Stimulated activated CD8-positive, alpha-beta memory T cell treated with anti-CD3 and anti-CD28 coated beads, Interleukin-2, amount 100 ng/mL, for 1 hour (primary cell): ENCODE measurements around the gene NAALADL2.
"Not testable (repeated sequence)": the region's sequence is repeated elsewhere in the genome, so short reads cannot be mapped to it uniquely, and the experiment has no call there.

Source experiments
- DNase-seq, 2 donors: peaks; one replicate each; pipeline ENCODE4 v3.0.0-alpha.2; 2020; ENCODE audit warnings: low read depth in 2 of 2

The NAALADL2 gene

GRCh38 chr3:175421902-175422301, 562.8 kb downstream of the NAALADL2 start:
- no peak for DNase-seq

- no peak for DNase-seq
Observed at GRCh38 chr3:175422744-175423143, 563.6 kb downstream of the NAALADL2 start.

- not testable (repeated sequence) for DNase-seq
Observed at GRCh38 chr3:175423848-175424247, 564.7 kb downstream of the NAALADL2 start.

DNA sequence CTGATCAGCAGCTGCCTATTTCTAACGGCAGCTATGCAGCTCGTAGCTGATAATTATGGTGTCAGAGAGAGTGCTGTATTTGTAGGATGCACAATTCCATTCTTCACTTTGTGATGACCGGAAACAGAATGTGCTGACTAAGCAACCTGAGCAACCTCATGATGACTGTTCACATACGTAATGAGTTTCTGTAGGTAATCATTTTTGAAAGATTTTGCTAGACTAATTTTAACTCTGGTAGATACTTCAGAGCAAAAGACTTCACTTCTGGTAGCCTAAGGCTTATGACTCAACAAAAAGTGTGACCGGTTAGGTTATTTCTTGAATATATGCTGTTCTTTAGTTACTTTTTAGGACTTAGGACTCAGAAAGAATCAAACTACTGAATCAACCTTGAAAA, 567.7 kb downstream of the NAALADL2 start:
- no peak for DNase-seq

DNA sequence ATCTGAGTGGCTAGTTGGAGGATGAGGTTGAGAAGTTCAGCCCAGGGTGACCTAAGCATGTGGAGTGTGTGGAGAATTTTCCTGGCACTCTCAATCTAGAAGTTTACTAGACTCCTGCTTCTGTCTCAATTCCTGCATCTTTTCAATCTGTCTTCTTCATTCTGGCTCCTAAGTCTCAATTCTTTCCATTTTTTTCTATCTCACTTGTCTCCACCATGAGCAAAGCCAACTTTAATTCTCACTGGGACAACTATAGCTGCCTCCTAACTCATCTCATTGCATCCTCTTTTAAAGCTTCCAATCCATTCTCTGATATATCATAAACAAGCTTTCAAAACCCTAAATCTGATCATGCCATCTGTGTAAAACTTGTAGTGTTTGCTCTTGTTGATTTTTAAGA, 569.3 kb downstream of the NAALADL2 start:
- DNase-seq = no peak

GRCh38 chr3:175430983-175431773, 572.0 kb downstream of the NAALADL2 start:
- DNase-seq = no peak

DNA sequence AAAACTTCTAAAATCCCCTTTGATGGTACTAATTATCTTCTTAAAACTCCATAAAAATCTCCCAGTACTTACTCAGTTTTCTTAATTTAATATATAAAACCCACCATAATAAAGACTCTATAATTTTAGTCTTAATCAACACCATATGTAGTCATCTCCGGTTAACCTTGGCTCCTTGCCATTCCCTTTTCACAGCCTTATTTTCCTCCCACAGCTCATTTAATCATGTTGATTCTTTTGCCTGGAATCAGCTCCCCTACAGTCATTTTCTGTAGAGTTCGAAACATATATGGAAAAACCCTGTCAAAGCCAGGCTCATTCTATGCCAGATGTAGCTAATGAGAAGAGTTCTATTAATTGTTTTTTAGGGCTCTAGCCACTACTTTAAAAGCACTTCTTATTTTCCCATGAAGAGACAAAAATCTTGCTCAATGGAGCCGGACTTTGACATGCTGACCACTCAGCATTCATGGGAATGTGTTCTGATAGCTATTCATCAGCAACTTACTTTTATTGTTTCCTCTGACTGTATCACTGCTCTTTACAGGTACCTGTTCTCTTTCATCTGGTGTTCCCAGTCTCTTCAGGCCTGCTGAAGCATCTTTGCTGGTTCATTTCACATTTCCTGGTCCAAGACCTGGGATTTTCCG, 573.4 kb downstream of the NAALADL2 start:
- DNase-seq = no peak

GRCh38 chr3:175433026-175433674, 574.0 kb downstream of the NAALADL2 start:
- DNase-seq = no peak

- no peak for DNase-seq
Observed at GRCh38 chr3:175434561-175434960, 575.4 kb downstream of the NAALADL2 start.

DNA sequence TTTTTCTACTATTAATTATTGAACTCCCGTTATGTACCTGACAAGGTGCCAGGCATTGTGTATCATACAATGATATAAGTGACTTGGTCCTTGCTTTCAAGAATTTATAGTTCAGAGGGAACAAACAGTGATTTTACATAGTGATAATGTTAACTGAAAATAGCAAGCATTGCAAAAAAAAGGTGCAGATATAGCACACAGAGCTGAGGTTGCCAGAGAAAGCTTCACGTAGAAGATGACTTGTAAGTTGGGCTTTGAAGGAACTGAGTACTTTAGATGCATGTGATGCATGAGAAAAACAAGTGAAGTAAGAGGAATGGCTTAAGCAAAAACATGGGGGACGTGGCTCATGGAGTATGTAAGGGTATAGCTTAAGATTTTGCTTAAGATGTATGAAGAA, 584.5 kb downstream of the NAALADL2 start:
- no peak for DNase-seq

- DNase-seq = no peak
Observed at GRCh38 chr3:175445741-175446140, 586.6 kb downstream of the NAALADL2 start.

- DNase-seq = no peak
Observed at GRCh38 chr3:175447521-175447920, 588.4 kb downstream of the NAALADL2 start.

GRCh38 chr3:175453361-175453760, 594.2 kb downstream of the NAALADL2 start:
- no peak for DNase-seq

DNA sequence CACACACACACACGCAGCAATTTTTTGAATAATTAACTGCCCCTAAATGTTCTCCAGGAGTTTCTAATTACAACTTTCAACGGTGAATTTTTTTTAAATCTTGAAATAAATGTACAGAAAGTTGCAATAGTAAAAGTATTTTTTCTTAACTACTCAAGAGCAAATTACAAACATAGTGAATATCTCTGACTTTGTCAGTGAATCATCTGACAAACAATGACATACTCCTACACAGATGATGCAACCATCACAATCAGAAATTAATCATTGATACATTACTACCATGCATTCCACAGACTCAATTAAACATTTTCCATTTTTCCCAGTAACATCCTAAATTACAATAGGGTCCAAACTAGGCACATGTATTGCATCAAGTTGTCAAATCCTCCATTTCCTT, 597.3 kb downstream of the NAALADL2 start:
- DNase-seq = no peak

- no peak for DNase-seq
Observed at GRCh38 chr3:175457301-175457700, 598.2 kb downstream of the NAALADL2 start.

DNA sequence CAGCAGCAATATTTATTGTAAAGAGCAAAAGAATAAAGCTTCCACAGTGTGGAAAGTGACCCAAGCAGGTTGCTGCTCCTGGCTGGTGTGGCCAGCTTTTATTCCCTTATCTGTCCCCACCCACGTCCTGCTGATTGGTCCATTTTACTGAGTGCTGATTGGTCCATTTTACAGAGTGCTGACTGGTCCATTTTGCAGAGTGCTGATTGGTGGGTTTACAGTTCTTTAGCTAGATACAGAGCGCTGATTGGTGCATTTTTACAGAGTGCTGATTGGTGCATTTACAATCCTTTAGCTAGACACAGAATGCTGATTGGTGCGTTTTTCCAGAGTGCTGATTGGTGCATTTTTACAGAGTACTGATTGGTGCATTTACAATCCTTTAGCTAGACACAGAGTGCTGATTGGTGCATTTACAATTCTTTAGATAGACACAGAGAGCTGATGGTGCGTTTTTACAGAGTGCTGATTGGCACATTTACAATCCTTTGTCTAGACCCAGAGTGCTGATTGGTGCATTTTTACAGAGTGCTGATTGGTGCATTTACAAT, 601.8 kb downstream of the NAALADL2 start:
- not testable (repeated sequence) for DNase-seq

DNA sequence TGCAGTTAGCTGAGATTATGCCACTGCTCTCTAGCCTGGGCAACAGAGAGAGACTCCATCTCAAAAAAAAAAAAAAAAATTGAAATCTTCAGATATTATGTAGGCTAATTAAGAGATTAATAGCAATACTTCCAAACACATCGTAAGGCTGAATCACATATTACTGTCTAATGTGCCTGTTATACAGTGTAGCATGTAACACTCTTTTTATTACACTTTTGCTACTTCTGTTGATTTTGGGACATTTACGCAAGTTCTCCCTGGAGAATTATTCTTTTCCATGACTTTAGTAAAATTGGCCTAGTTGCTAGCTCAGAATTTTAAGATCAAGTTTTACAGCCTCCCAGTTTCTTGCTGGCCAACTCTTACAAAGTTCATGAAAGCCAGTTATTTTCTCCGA, 605.2 kb downstream of the NAALADL2 start:
- DNase-seq = no peak

- no peak for DNase-seq
Observed at GRCh38 chr3:175469124-175469523, 610.0 kb downstream of the NAALADL2 start.

- no peak for DNase-seq
Observed at GRCh38 chr3:175475765-175476164, 616.6 kb downstream of the NAALADL2 start.

- no peak for DNase-seq
Observed at GRCh38 chr3:175476489-175476888, 617.4 kb downstream of the NAALADL2 start.

- no peak for DNase-seq
Observed at GRCh38 chr3:175477651-175478224, 618.6 kb downstream of the NAALADL2 start.

DNA sequence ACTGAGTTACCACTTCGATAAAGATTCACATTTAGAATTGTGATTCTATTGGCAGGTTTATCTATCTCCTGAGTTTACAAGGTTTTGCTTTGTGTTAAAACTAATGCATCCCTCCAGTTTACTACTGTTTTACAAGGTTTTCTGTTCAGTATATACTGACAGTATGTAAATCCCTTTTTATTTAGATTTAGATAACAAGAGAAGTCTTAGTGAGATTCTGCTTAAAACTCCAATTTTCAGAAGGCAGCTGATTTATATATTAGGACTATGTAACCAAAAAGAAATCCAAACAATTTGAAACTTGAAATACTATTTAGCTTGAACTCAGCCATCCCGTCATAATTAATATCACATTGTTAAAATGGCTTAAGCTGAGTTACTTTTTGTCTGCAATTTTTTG, 619.2 kb downstream of the NAALADL2 start:
- DNase-seq = no peak
